ENCODE measurements around the gene PTGFRN. TPM values are rescaled to one million over a fixed set of nuclear protein-coding genes. Genes with fewer than 3 reads are reported as not detected.

Gene PTGFRN
- total RNA-seq, 1 experiment from 2014 or later = 38.7 TPM

DNA sequence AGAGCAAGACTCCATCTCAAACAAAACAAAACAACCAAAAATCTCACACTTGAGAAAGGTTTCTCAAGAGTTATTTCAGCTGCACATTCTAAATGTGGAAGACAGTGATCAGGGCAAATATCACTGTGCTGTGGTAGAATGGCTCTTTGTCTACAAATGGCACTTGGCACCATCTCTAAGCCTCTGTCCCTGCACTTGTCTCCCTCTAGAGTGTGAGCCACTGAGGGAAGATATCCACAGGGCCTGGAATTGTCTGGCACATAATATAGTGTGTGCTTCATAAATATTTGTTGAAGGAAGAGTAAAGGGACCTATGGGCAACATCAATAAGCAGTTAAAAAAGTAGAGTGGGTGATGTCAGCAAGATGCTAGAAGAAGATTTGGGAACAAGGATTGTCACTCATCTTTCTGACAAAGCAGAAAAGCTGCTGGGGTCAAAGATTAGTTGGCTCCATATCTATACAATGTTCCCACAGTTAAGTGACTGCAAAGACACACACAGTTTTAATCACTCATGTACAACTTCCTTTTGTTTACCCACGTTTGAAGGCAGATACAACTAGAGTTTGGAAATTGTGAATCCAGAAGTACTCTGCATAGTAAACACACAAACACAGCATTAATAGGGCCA, 110.9 kb downstream of the PTGFRN start:
- H3K9me3 Mint-ChIP-seq = no peaks in the 10 kb centered on the region
- ATAC-seq = no peak
- no peak overlapping the region for H3K4me3 Mint-ChIP-seq
- ChIA-PET POLR2A (no interaction called here), CTCF (interaction anchor here (1.1 kb wide), 1 partner anchor 11 kb away, joined by 3 read pairs; no protein-coding TSS in a partner anchor)
- no peaks in the 10 kb centered on the region for H3K36me3 Mint-ChIP-seq
- TF ChIP-seq CREB1 (CRISPR knock-in tag; IDR thresholded peaks at IDR 0.05) (no peak), GRHL2 (CRISPR knock-in tag; IDR thresholded peaks at IDR 0.05; ENCODE audit: insufficient replicate concordance, severe bottlenecking) (no peak), SOX15 (CRISPR knock-in tag; IDR thresholded peaks at IDR 0.05) (no peak)
- H3K4me1 Mint-ChIP-seq = peaks cover 3% of the 10 kb centered on the region
- H3K27ac Mint-ChIP-seq = no peak overlapping the region
- H3K27me3 Mint-ChIP-seq (ENCODE audit: low read depth) = no peaks in the 10 kb centered on the region; the same call in 1 of the 2 replicates
- DNase-seq (ENCODE audit: low spot score) = no peak

DNA sequence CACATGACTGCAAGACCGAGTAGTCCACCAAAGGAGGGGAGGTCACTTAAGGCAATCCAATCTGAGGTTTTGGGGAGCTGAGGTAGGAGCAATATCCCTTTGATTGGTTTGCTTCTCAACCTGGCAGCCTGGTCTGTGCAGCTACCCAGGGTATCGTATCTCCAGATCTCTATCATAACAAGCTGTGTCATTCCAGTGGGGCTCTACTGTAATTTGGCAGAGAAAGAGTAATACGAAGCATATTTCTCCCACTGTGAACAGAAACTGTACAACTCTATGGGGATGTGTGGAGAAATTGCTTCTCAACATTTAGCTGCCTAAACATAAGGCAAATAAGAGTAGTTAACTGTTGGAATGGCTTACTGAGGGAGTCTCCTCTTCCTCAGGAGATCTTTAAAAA, 112.4 kb downstream of the PTGFRN start:
- H3K36me3 Mint-ChIP-seq = no peaks in the 10 kb centered on the region
- POLR2A ChIA-PET = no interaction called here
- DNase-seq (ENCODE audit: low spot score) (no peak), ATAC-seq (no peak)
- TF ChIP-seq, protein P1, sequence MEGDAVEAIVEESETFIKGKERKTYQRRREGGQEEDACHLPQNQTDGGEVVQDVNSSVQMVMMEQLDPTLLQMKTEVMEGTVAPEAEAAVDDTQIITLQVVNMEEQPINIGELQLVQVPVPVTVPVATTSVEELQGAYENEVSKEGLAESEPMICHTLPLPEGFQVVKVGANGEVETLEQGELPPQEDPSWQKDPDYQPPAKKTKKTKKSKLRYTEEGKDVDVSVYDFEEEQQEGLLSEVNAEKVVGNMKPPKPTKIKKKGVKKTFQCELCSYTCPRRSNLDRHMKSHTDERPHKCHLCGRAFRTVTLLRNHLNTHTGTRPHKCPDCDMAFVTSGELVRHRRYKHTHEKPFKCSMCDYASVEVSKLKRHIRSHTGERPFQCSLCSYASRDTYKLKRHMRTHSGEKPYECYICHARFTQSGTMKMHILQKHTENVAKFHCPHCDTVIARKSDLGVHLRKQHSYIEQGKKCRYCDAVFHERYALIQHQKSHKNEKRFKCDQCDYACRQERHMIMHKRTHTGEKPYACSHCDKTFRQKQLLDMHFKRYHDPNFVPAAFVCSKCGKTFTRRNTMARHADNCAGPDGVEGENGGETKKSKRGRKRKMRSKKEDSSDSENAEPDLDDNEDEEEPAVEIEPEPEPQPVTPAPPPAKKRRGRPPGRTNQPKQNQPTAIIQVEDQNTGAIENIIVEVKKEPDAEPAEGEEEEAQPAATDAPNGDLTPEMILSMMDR (IDR thresholded peaks at IDR 0.05) = no peak
- TF ChIP-seq TEAD1 (CRISPR knock-in tag; IDR thresholded peaks at IDR 0.05) (no peak), ZNF396 (CRISPR knock-in tag; IDR thresholded peaks at IDR 0.05; ENCODE audit: borderline replicate concordance) (no peak), SOX15 (CRISPR knock-in tag; IDR thresholded peaks at IDR 0.05) (no peak)
- TF ChIP-seq, protein P2, sequence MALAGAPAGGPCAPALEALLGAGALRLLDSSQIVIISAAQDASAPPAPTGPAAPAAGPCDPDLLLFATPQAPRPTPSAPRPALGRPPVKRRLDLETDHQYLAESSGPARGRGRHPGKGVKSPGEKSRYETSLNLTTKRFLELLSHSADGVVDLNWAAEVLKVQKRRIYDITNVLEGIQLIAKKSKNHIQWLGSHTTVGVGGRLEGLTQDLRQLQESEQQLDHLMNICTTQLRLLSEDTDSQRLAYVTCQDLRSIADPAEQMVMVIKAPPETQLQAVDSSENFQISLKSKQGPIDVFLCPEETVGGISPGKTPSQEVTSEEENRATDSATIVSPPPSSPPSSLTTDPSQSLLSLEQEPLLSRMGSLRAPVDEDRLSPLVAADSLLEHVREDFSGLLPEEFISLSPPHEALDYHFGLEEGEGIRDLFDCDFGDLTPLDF (CRISPR knock-in tag; IDR thresholded peaks at IDR 0.05) = no peak
- H3K27ac Mint-ChIP-seq = no peak overlapping the region
- no peaks in the 10 kb centered on the region for H3K9me3 Mint-ChIP-seq
- H3K4me1 Mint-ChIP-seq = no peaks in the 10 kb centered on the region
- no peaks in the 10 kb centered on the region; the same call in 1 of the 2 replicates for H3K27me3 Mint-ChIP-seq (ENCODE audit: low read depth)
- CTCF ChIA-PET = no interaction called here
- H3K4me3 Mint-ChIP-seq = no peak overlapping the region

DNA sequence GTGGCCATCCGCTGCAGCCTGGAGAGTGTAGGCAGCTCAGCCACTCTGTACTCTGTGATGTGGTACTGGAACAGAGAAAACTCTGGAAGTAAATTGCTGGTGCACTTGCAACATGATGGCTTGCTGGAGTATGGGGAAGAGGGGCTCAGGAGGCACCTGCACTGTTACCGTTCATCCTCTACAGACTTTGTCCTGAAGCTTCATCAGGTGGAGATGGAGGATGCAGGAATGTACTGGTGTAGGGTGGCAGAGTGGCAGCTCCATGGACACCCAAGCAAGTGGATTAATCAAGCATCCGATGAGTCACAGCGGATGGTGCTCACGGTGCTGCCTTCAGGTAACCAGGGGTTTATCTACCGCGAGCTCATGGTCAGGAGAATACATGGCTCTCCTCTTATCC, 115.9 kb downstream of the PTGFRN start:
- POLR2A ChIA-PET = no interaction called here
- no peaks in the 10 kb centered on the region for H3K9me3 Mint-ChIP-seq
- CTCF ChIA-PET = interaction anchor here (1.0 kb wide), 1 partner anchor 288 kb away, joined by 3 read pairs; no protein-coding TSS in a partner anchor

More for the DNA sequence above, 115.9 kb downstream of the PTGFRN start:
- TF ChIP-seq, protein P3, sequence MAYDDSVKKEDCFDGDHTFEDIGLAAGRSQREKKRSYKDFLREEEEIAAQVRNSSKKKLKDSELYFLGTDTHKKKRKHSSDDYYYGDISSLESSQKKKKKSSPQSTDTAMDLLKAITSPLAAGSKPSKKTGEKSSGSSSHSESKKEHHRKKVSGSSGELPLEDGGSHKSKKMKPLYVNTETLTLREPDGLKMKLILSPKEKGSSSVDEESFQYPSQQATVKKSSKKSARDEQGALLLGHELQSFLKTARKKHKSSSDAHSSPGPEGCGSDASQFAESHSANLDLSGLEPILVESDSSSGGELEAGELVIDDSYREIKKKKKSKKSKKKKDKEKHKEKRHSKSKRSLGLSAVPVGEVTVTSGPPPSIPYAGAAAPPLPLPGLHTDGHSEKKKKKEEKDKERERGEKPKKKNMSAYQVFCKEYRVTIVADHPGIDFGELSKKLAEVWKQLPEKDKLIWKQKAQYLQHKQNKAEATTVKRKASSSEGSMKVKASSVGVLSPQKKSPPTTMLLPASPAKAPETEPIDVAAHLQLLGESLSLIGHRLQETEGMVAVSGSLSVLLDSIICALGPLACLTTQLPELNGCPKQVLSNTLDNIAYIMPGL (CRISPR knock-in tag; IDR thresholded peaks at IDR 0.05) = no peak
- no peak for TF ChIP-seq ZNF219 (CRISPR knock-in tag; IDR thresholded peaks at IDR 0.05; ENCODE audit: borderline replicate concordance)
- no peak for TF ChIP-seq SOX15 (CRISPR knock-in tag; IDR thresholded peaks at IDR 0.05)
- no peak for TF ChIP-seq ZMAT4 (CRISPR knock-in tag; IDR thresholded peaks at IDR 0.05)
- no peak for TF ChIP-seq RELA (CRISPR knock-in tag; IDR thresholded peaks at IDR 0.05; ENCODE audit: borderline replicate concordance)
- TF ChIP-seq TEAD4 (CRISPR knock-in tag; IDR thresholded peaks at IDR 0.05) = no peak
- TF ChIP-seq ZNF423 (CRISPR knock-in tag; IDR thresholded peaks at IDR 0.05) = no peak
- TF ChIP-seq, protein P4, sequence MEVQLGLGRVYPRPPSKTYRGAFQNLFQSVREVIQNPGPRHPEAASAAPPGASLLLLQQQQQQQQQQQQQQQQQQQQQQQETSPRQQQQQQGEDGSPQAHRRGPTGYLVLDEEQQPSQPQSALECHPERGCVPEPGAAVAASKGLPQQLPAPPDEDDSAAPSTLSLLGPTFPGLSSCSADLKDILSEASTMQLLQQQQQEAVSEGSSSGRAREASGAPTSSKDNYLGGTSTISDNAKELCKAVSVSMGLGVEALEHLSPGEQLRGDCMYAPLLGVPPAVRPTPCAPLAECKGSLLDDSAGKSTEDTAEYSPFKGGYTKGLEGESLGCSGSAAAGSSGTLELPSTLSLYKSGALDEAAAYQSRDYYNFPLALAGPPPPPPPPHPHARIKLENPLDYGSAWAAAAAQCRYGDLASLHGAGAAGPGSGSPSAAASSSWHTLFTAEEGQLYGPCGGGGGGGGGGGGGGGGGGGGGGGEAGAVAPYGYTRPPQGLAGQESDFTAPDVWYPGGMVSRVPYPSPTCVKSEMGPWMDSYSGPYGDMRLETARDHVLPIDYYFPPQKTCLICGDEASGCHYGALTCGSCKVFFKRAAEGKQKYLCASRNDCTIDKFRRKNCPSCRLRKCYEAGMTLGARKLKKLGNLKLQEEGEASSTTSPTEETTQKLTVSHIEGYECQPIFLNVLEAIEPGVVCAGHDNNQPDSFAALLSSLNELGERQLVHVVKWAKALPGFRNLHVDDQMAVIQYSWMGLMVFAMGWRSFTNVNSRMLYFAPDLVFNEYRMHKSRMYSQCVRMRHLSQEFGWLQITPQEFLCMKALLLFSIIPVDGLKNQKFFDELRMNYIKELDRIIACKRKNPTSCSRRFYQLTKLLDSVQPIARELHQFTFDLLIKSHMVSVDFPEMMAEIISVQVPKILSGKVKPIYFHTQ (CRISPR knock-in tag; IDR thresholded peaks at IDR 0.05) = no peak
- no peak for TF ChIP-seq PRRX2 (CRISPR knock-in tag; IDR thresholded peaks at IDR 0.05)
- TF ChIP-seq GTF2I (CRISPR knock-in tag; conservative IDR thresholded peaks at IDR 0.05) = no peak
- no peak for TF ChIP-seq FOXJ3 (CRISPR knock-in tag; IDR thresholded peaks at IDR 0.05; ENCODE audit: borderline replicate concordance)
- TF ChIP-seq ATF1 (CRISPR knock-in tag; IDR thresholded peaks at IDR 0.05) = no peak
- no peak for TF ChIP-seq KAT7 (CRISPR knock-in tag; IDR thresholded peaks at IDR 0.05; ENCODE audit: borderline replicate concordance)
- TF ChIP-seq CREB1 (CRISPR knock-in tag; IDR thresholded peaks at IDR 0.05) = no peak
- no peak for TF ChIP-seq EMX1 (CRISPR knock-in tag; IDR thresholded peaks at IDR 0.05)
- no peak for TF ChIP-seq ZNF396 (CRISPR knock-in tag; IDR thresholded peaks at IDR 0.05; ENCODE audit: borderline replicate concordance)
- H3K36me3 Mint-ChIP-seq = no peaks in the 10 kb centered on the region
- no peak overlapping the region for H3K4me3 Mint-ChIP-seq
- no peaks in the 10 kb centered on the region; the same call in 1 of the 2 replicates for H3K27me3 Mint-ChIP-seq (ENCODE audit: low read depth)
- DNase-seq (ENCODE audit: low spot score) = no peak
- H3K27ac Mint-ChIP-seq = no peak overlapping the region
- H3K4me1 Mint-ChIP-seq = no peaks in the 10 kb centered on the region
- ATAC-seq = no peak

Measured in WTC11 (cell line).